Naive thymus-derived CD4-positive, alpha-beta T cell (primary cell): ENCODE data around the gene XYLT1. TPM values are rescaled to one million over a fixed set of nuclear protein-coding genes. Genes with fewer than 3 reads are reported as not detected.

Source experiments
- ATAC-seq: fragments of 150-1000 bp; cut with Tn5 transposase; 2 replicates; pipeline ENCODE4 v1.10.0; 2021; ENCODE audit warnings: mild to moderate bottlenecking, moderate library complexity
- CTCF ChIA-PET: fragments of 350-600 bp; sonication (Branson Sonifier 250); formaldehyde crosslinking; loops from one replicate; lab custom pipeline; 2021; ENCODE audit warnings: antibody characterized with exemption; lab: Charles Lee
- POLR2A ChIA-PET: fragments of 350-600 bp; sonication (Branson Sonifier 250); formaldehyde crosslinking; loops from one replicate; lab custom pipeline; 2021; ENCODE audit warnings: antibody characterized with exemption, inconsistent platforms; lab: Charles Lee
- DNase-seq, 9 donors: peaks; one replicate each; pipeline versions ENCODE4 v3.0.0 to v3.0.0-alpha.2; 2020 to 2022; ENCODE audit warnings: mixed read lengths in 1 of 9
- H3K27ac ChIP-seq: one replicate; pipeline ENCODE4 v1.7.0; 2013; ENCODE audit warnings: mild to moderate bottlenecking, low read depth, low read length, moderate library complexity
- H3K27me3 ChIP-seq, 2 donors: one replicate each; pipeline ENCODE4 v1.7.0; 2013; ENCODE audit warnings: low read length in 2 of 2, mild to moderate bottlenecking in 2 of 2, moderate library complexity in 2 of 2; ENCODE audit not compliant: control insufficient read depth in 2 of 2, insufficient read depth in 2 of 2
- H3K36me3 ChIP-seq, 3 experiments: 1 replicate in 2 of 3; 2 replicates in 1 of 3; pipeline ENCODE4 v1.7.0; 2013; ENCODE audit warnings: low read length in 3 of 3, mild to moderate bottlenecking in 3 of 3, moderate library complexity in 1 of 3; ENCODE audit not compliant: insufficient read depth in 3 of 3, control insufficient read depth in 2 of 3
- H3K4me1 ChIP-seq, 2 donors: one replicate each; pipeline ENCODE4 v1.7.0; 2013; ENCODE audit warnings: low read length in 2 of 2, mild to moderate bottlenecking in 2 of 2, moderate library complexity in 1 of 2; ENCODE audit not compliant: control insufficient read depth in 2 of 2, insufficient read depth in 2 of 2
- H3K4me3 ChIP-seq: 2 replicates; pipeline ENCODE4 v1.7.0; 2013; ENCODE audit warnings: mild to moderate bottlenecking, low read length
- H3K9me3 ChIP-seq, 3 experiments: 1 replicate in 2 of 3; 2 replicates in 1 of 3; pipeline ENCODE4 v1.7.0; 2013; ENCODE audit warnings: low read length in 3 of 3; ENCODE audit not compliant: control insufficient read depth in 2 of 3
- H3K27ac Mint-ChIP-seq, 9 donors: one replicate each; pipeline ENCODE4 v1.8.0; 2020 to 2022; ENCODE audit warnings: mixed read lengths in 9 of 9, mild to moderate bottlenecking in 8 of 9, moderate library complexity in 5 of 9, inconsistent platforms in 2 of 9
- H3K27me3 Mint-ChIP-seq, 5 donors: one replicate each; pipeline ENCODE4 v1.8.0; 2021 to 2022; ENCODE audit warnings: mixed read lengths in 5 of 5, mild to moderate bottlenecking in 1 of 5
- H3K36me3 Mint-ChIP-seq, 5 donors: one replicate each; pipeline ENCODE4 v1.8.0; 2020 to 2022; ENCODE audit warnings: mixed read lengths in 5 of 5, mild to moderate bottlenecking in 3 of 5, inconsistent platforms in 1 of 5
- H3K4me1 Mint-ChIP-seq, 7 donors: one replicate each; pipeline ENCODE4 v1.8.0; 2020 to 2022; ENCODE audit warnings: mixed read lengths in 7 of 7, mild to moderate bottlenecking in 3 of 7, inconsistent platforms in 1 of 7
- H3K4me3 Mint-ChIP-seq, 10 donors: one replicate each; pipeline ENCODE4 v1.8.0; 2020 to 2022; ENCODE audit warnings: mild to moderate bottlenecking in 10 of 10, mixed read lengths in 10 of 10, moderate library complexity in 6 of 10, inconsistent platforms in 2 of 10
- H3K9me3 Mint-ChIP-seq, 11 donors: one replicate each; pipeline ENCODE4 v1.8.0; 2020 to 2022; ENCODE audit warnings: mixed read lengths in 11 of 11, mild to moderate bottlenecking in 4 of 11, inconsistent platforms in 1 of 11, moderate library complexity in 1 of 11
- intact Hi-C, 2 donors: fragments of 100-400 bp; cut with micrococcal nuclease; formaldehyde crosslinking; loops; one replicate each; pipeline ENCODE4 v1.15.1; 2023
- polyA plus RNA-seq, 2 donors: library from polyadenylated mRNA; unstranded; fragments of 300-500 nt; fragmentation: Illumina TruSeq; gene quantifications; one replicate each; pipeline ENCODE4 v1.2.3, GENCODE V29; 2021
- total RNA-seq, 6 experiments: library from RNA in 5 of 6; stranded (reverse) in 5 of 6; gene quantifications; 1 replicate in 5 of 6; 2 replicates in 1 of 6; pipeline ENCODE4 v1.2.3 and lab custom pipeline; 2021 to 2026

Gene XYLT1
- total and polyA plus RNA-seq, 7 experiments from 2014 or later, result 1.9 to 50.4 (median 37.9) TPM

GRCh38 chr16:17134586-17134985, 336.2 kb downstream of the XYLT1 start:
- peaks cover 31 to 86% (median 67%) of the 10 kb centered on the region in 5 donors for H3K36me3 Mint-ChIP-seq
- no peaks in the 10 kb centered on the region for H3K9me3 ChIP-seq
- DNase-seq (no peak), ATAC-seq (no peak)
- no peaks in the 10 kb centered on the region for H3K27me3 ChIP-seq
- H3K27me3 Mint-ChIP-seq, result no peaks in the 10 kb centered on the region
- H3K4me1 Mint-ChIP-seq, result peaks cover 10 to 36% (median 15%) of the 10 kb centered on the region in 7 donors
- no peaks in the 10 kb centered on the region for H3K9me3 Mint-ChIP-seq
- CTCF ChIA-PET, result no interaction called here
- H3K4me3 Mint-ChIP-seq, result no peak overlapping the region
- no peak overlapping the region for H3K4me3 ChIP-seq
- no peak overlapping the region for H3K27ac Mint-ChIP-seq
- H3K36me3 ChIP-seq, result peaks cover 0 to 67% (median 0%) of the 10 kb centered on the region in 3 experiments
- no peak overlapping the region for H3K27ac ChIP-seq
- intact Hi-C loops, result no loop called here
- POLR2A ChIA-PET, result interaction anchor here (0.6 kb wide), 1 partner anchor 32 kb away, joined by 4 read pairs; no protein-coding TSS in a partner anchor
- H3K4me1 ChIP-seq, result peaks cover 0 to 6% of the 10 kb centered on the region in 2 donors

DNA sequence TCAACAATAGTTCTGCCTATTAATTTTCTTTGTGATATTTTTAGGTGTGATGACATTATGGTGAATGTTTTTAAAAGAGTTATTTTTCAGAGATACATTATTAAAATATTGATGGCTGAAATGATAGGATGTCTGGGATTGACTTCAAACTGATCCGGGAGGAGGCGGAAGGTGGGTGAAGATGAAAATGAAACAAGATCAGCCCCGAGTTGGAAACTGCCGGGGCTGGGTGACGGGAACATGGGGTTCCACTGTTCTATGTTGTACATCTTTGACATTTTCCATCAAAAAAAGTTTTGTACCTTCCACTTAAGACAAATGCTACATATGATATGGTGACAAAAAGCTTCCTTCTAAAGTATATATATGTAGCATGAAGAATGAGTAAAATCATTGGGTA, 336.9 kb downstream of the XYLT1 start:
- Histone ChIP-seq H3K36me3 (peaks cover 0 to 64% (median 0%) of the 10 kb centered on the region in 3 experiments), H3K9me3 (no peaks in the 10 kb centered on the region), H3K4me1 (peaks cover 0 to 6% of the 10 kb centered on the region in 2 donors), H3K27ac (no peak overlapping the region), H3K4me3 (no peak overlapping the region), H3K27me3 (no peaks in the 10 kb centered on the region)
- peaks cover 27 to 79% (median 60%) of the 10 kb centered on the region in 5 donors for H3K36me3 Mint-ChIP-seq
- no peaks in the 10 kb centered on the region for H3K27me3 Mint-ChIP-seq
- no peak overlapping the region for H3K4me3 Mint-ChIP-seq
- peak overlapping the region in 2 of 9 donors; percentile 32 to 44 for H3K27ac Mint-ChIP-seq
- peaks cover 10 to 36% (median 15%) of the 10 kb centered on the region in 7 donors for H3K4me1 Mint-ChIP-seq
- POLR2A ChIA-PET, result no interaction called here
- intact Hi-C loops, result no loop called here
- H3K9me3 Mint-ChIP-seq, result no peaks in the 10 kb centered on the region
- ATAC-seq (no peak), DNase-seq (no peak)
- CTCF ChIA-PET, result no interaction called here

DNA sequence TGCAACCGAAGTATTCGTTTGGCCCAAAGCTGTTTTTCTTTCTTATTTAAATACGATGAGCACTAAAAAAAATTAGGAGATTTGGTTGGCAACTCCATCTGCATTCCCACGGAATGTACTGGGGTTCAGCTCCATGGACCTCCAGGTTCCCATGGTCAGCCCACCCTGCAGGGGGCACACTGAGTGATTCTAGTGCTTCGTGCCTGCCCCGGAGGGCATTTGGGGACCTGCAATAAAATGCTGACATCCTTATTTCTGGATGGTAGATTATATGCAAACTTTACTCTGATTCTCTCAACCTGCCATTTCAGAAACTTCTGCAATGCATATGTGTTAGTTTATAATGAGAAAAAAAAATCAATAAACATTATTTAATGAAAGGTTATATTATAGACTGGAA, 339.4 kb downstream of the XYLT1 start:
- no peak for ATAC-seq
- Mint-ChIP-seq H3K4me3 (peak overlapping the region in 1 of 10 donors; percentile 46), H3K27ac (peak overlapping the region in 2 of 9 donors; percentile 13 to 17), H3K9me3 (no peaks in the 10 kb centered on the region), H3K36me3 (peaks cover 28 to 78% (median 59%) of the 10 kb centered on the region in 5 donors), H3K27me3 (no peaks in the 10 kb centered on the region), H3K4me1 (peaks cover 10 to 35% (median 15%) of the 10 kb centered on the region in 7 donors)
- Histone ChIP-seq H3K27me3 (no peaks in the 10 kb centered on the region), H3K4me3 (no peak overlapping the region), H3K27ac (no peak overlapping the region), H3K4me1 (peaks cover 0 to 6% of the 10 kb centered on the region in 2 donors), H3K9me3 (no peaks in the 10 kb centered on the region), H3K36me3 (peaks cover 4 to 58% (median 4%) of the 10 kb centered on the region in 3 experiments)
- POLR2A ChIA-PET, result no interaction called here
- DNase-seq, result no peak
- intact Hi-C loops, result no loop called here
- CTCF ChIA-PET, result no interaction called here

DNA sequence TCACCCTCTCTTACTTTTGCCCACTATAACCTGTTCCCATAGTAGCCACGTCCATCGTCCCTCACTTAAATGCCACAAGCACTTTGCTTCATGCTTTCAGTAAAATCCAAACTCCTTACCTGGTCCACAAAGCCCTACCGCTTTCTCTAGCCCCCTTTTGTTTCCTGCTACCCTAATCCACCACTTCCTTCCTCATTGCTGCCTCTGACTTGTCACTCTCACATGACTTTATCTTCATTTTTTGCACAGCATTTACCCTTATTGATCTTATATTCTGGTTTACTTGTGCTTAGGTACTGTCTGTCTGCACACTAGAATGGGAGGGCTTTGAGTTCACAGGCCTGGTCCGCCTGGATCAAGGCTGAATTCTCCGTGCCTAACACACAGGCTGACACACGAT, 340.0 kb downstream of the XYLT1 start:
- ChIA-PET CTCF (no interaction called here), POLR2A (no interaction called here)
- intact Hi-C loops, result no loop called here
- H3K27me3 Mint-ChIP-seq, result no peaks in the 10 kb centered on the region
- Histone ChIP-seq H3K4me1 (peaks cover 0 to 6% of the 10 kb centered on the region in 2 donors), H3K27me3 (no peaks in the 10 kb centered on the region), H3K36me3 (peaks cover 4 to 60% (median 4%) of the 10 kb centered on the region in 3 experiments), H3K9me3 (no peaks in the 10 kb centered on the region), H3K4me3 (no peak overlapping the region), H3K27ac (no peak overlapping the region)
- no peaks in the 10 kb centered on the region for H3K9me3 Mint-ChIP-seq
- H3K36me3 Mint-ChIP-seq, result peaks cover 29 to 77% (median 58%) of the 10 kb centered on the region in 5 donors
- H3K4me3 Mint-ChIP-seq, result peak overlapping the region in 3 of 10 donors; percentile 2 to 48 (median 46)
- H3K27ac Mint-ChIP-seq, result peak overlapping the region in 7 of 9 donors; percentile 2 to 86 (median 17)
- DNase-seq, result peak in 2 of 9 donors; percentile 7 to 8
- peaks cover 10 to 35% (median 15%) of the 10 kb centered on the region in 7 donors for H3K4me1 Mint-ChIP-seq
- peak; percentile 29 for ATAC-seq

- Mint-ChIP-seq H3K4me3 (peak overlapping the region in 1 of 10 donors; percentile 13), H3K36me3 (peaks cover 36 to 76% (median 65%) of the 10 kb centered on the region in 5 donors), H3K9me3 (peaks cover 0 to 4% (median 0%) of the 10 kb centered on the region in 11 donors), H3K27ac (no peak overlapping the region), H3K27me3 (no peaks in the 10 kb centered on the region), H3K4me1 (peaks cover 10 to 36% (median 15%) of the 10 kb centered on the region in 7 donors)
- no peak overlapping the region for H3K27ac ChIP-seq
- H3K9me3 ChIP-seq, result no peaks in the 10 kb centered on the region
- ChIA-PET POLR2A (no interaction called here), CTCF (no interaction called here)
- H3K4me3 ChIP-seq, result no peak overlapping the region
- H3K36me3 ChIP-seq, result peaks cover 4 to 60% (median 4%) of the 10 kb centered on the region in 3 experiments
- DNase-seq, result no peak
- no peaks in the 10 kb centered on the region for H3K27me3 ChIP-seq
- no peak for ATAC-seq
- peaks cover 0 to 6% of the 10 kb centered on the region in 2 donors for H3K4me1 ChIP-seq
- intact Hi-C loops, result no loop called here
Measured at GRCh38 chr16:17129971-17130370, 340.8 kb downstream of the XYLT1 start.

DNA sequence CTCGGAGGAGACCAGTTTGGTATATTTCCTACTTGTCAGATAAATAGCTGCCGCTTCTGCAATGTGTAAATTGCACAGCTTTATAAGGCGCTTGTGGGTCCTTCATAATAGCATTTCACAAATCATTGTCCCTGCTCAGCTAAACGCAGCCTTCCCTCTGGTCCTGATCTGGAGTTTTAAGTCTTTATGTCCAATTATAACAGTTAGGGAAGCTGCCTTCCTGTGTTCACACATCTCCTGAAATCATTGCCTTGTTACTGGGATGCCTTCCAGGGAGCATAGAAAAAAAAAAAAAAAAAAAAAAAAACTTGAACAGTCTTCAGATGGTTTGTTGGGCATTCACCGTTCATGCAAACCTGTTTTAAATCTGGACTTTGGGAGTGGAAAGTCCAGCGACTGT, 342.0 kb downstream of the XYLT1 start:
- H3K27ac ChIP-seq, result no peak overlapping the region
- intact Hi-C loops, result no loop called here
- Mint-ChIP-seq H3K4me1 (peaks cover 10 to 30% (median 15%) of the 10 kb centered on the region in 7 donors), H3K36me3 (peaks cover 38 to 80% (median 69%) of the 10 kb centered on the region in 5 donors), H3K9me3 (peaks cover 0 to 11% (median 0%) of the 10 kb centered on the region in 11 donors), H3K4me3 (no peak overlapping the region), H3K27me3 (no peaks in the 10 kb centered on the region), H3K27ac (no peak overlapping the region)
- no peak overlapping the region for H3K4me3 ChIP-seq
- H3K27me3 ChIP-seq, result no peaks in the 10 kb centered on the region
- CTCF ChIA-PET, result no interaction called here
- peaks cover 0 to 6% of the 10 kb centered on the region in 2 donors for H3K4me1 ChIP-seq
- DNase-seq (no peak), ATAC-seq (no peak)
- H3K36me3 ChIP-seq, result peaks cover 4 to 52% (median 4%) of the 10 kb centered on the region in 3 experiments
- no peaks in the 10 kb centered on the region for H3K9me3 ChIP-seq
- POLR2A ChIA-PET, result no interaction called here

DNA sequence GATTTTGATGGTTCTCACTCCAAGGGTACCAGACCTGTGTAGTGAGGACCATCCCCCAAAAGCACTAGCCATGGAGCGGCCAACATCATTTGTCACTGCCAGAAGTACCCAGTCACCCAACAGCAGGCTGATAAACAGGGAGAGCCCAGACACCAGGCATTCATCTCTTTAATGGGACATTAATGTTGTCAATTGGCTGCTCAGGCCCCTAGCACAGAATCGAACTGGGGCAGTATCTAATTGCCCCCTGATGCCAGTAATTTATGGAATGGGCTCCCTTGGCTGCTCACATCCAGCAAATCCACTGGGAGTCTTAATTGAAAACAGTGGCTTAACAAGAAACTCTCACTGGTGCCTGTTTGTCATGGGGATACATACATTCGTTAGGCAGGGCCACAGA, 344.6 kb downstream of the XYLT1 start:
- intact Hi-C loops, result no loop called here

More for the DNA sequence above, 344.6 kb downstream of the XYLT1 start:
- Histone ChIP-seq H3K27me3 (no peaks in the 10 kb centered on the region), H3K36me3 (peaks cover 4 to 44% (median 4%) of the 10 kb centered on the region in 3 experiments), H3K4me3 (no peak overlapping the region), H3K9me3 (no peaks in the 10 kb centered on the region), H3K4me1 (peaks cover 0 to 4% of the 10 kb centered on the region in 2 donors), H3K27ac (no peak overlapping the region)
- peaks cover 6 to 18% (median 8%) of the 10 kb centered on the region in 7 donors for H3K4me1 Mint-ChIP-seq
- no peak overlapping the region for H3K4me3 Mint-ChIP-seq
- DNase-seq (no peak), ATAC-seq (no peak)
- peaks cover 0 to 13% (median 0%) of the 10 kb centered on the region in 11 donors for H3K9me3 Mint-ChIP-seq
- peaks cover 37 to 76% (median 70%) of the 10 kb centered on the region in 5 donors for H3K36me3 Mint-ChIP-seq
- CTCF ChIA-PET, result no interaction called here
- no peaks in the 10 kb centered on the region for H3K27me3 Mint-ChIP-seq
- no peak overlapping the region for H3K27ac Mint-ChIP-seq
- POLR2A ChIA-PET, result no interaction called here
